Adipocyte (in vitro differentiated cells): ENCODE measurements around the gene DGKG.

Experiments used
- DNase-seq: peaks from one replicate; pipeline ENCODE4 v3.0.0-alpha.2; 2015; ENCODE audit warnings: low read depth
- H3K27me3 ChIP-seq: replicated peaks from 2 replicates; pipeline ENCODE4 v1.7.0; 2013; ENCODE audit warnings: mild to moderate bottlenecking, low read length, moderate library complexity; ENCODE audit not compliant: control insufficient read depth, insufficient read depth
- H3K36me3 ChIP-seq: 2 replicates; pipeline ENCODE4 v1.7.0; 2013; ENCODE audit warnings: low read length, mild to moderate bottlenecking, moderate library complexity; ENCODE audit not compliant: control insufficient read depth, insufficient read depth, severe bottlenecking
- H3K4me1 ChIP-seq: 2 replicates; pipeline ENCODE4 v1.7.0; 2013; ENCODE audit warnings: mild to moderate bottlenecking, low read length, moderate library complexity; ENCODE audit not compliant: control insufficient read depth, insufficient read depth
- H3K4me3 ChIP-seq: 2 replicates; pipeline ENCODE4 v1.7.0; 2013; ENCODE audit warnings: mild to moderate bottlenecking, low read length, moderate library complexity
- H3K9ac ChIP-seq: 2 replicates; pipeline ENCODE4 v1.7.0; 2013; ENCODE audit warnings: mild to moderate bottlenecking, low read length, moderate library complexity
- H3K9me3 ChIP-seq: 2 replicates; pipeline ENCODE4 v1.7.0; 2013; ENCODE audit warnings: mild to moderate bottlenecking, low read length, moderate library complexity; ENCODE audit not compliant: control insufficient read depth

The DGKG gene

DNA sequence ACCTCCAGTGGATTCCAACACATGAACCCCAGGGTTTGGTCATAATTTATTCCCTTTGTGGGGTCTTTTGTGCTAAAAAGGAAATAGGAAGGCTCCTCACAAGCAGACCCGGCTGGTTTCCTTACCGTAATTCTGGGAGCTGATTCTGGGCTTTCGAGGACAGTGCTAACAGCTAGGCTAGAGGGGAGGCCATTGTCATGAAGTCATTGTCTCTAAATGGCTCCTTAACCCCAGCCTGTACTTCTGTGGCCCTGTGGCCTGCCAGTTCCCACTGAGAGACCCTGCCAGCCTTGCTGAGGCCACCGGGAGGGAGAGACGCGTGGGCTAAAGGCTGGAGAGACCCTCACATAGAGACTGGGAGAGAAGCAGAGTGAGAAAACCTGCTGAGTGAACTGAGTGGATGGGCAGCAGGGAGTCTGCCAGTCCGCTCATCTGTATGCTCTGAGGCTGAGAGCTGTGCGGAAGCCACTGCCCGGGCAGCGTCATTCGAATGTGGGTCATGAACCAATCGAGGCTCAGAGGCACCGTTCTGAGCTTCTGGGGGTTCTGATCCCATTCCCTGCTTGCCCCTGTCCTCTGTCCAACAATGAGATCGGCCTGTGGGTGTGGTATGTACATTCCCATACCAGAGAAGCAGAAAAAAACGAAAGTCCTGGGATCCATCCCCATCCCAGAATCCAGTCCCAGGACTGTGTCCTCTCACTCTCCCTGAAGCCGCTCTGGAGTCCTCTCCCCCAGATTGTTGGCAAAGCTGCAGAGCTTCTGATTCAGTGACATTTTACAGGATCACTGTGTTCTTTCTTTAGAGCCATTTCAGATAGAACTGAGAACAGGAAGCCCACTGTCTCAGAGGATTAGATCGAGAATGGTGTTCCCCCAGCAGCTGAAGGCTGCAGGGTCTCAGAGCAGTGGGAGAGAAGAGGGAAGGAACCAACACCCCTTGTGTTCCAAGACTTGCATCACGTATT lies 21.3 kb upstream of the DGKG start:
- Histone ChIP-seq H3K27me3 (peaks cover 6% of the 10 kb centered on the region), H3K9ac (no peak overlapping the region), H3K4me3 (peak overlapping the region; percentile 16), H3K36me3 (no peaks in the 10 kb centered on the region), H3K9me3 (peaks cover 5% of the 10 kb centered on the region), H3K4me1 (peaks cover 17% of the 10 kb centered on the region)
- no peak for DNase-seq

DNA sequence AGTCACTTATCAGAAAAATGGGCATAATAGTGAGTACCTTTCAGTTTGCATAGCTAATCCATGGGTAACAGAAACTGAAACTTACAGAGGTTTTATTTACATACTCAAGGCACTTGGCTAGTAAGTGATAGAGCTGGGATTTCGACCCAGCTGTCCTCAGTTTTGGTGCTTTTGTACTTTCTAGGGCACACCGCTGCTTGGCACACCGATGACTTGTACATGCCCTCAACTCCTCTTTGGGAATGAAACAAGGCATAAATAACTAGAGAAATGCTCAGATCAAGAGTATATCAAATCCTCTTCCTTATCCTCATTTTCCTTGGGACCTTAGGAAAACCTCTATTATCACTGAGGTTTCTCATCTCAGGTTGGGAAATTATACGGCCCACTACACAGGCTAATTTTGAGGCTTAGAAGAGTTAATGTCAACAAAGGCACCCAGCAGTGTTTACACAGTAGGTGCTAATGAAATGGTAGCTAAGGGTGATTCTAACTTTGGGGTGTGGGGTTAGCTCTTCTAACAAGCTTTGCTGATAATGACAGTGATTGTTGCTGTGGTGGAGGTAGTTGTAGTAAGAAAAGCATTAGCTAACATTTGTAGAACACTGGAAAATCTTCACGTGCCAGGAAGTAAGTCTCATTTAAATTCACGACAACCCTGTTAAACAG lies 20.3 kb upstream of the DGKG start:
- no peak for DNase-seq
- Histone ChIP-seq H3K27me3 (peaks cover 14% of the 10 kb centered on the region), H3K9ac (no peak overlapping the region), H3K9me3 (peaks cover 5% of the 10 kb centered on the region), H3K4me3 (no peak overlapping the region), H3K4me1 (peaks cover 16% of the 10 kb centered on the region), H3K36me3 (no peaks in the 10 kb centered on the region)

DNA sequence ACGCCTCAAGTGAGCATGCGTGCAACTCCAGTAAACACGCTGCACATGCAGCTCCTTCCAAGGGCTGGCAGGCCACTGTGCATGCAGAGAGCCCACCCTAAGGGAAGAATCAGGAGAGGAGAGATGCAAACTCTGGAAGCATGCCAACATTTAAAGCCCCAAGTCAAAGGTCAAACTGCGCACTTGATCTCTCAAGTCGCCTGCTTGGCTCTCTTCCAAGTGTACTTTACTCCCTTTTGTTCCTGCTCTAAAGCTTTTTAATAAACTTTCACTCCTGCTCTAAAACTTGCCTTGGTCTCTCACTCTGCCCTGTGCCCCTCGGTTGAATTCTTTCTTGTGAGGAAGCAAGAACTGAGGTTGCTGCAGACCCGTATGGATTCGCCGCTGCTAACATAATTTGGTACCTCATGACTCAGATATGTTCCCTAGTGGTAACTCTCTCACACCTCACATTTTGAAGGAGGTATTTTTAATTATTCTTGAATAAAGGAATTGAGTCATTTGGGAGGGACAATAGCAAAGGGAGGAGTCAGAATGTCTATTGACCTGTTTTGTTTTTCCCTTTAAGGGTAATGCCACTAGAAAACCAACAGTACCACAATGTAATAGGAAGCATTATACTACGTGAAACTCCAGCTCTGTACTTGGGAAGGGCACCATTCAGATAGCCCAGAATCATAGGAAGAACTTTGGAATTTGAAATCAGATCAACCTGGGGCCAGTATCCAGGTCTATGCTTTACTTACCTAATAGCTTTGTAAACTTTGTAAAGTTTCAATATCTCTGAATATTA lies 19.6 kb upstream of the DGKG start:
- Histone ChIP-seq H3K4me1 (peaks cover 9% of the 10 kb centered on the region), H3K27me3 (peaks cover 22% of the 10 kb centered on the region), H3K36me3 (no peaks in the 10 kb centered on the region), H3K4me3 (no peak overlapping the region), H3K9me3 (peaks cover 5% of the 10 kb centered on the region), H3K9ac (no peak overlapping the region)
- DNase-seq = no peak

DNA sequence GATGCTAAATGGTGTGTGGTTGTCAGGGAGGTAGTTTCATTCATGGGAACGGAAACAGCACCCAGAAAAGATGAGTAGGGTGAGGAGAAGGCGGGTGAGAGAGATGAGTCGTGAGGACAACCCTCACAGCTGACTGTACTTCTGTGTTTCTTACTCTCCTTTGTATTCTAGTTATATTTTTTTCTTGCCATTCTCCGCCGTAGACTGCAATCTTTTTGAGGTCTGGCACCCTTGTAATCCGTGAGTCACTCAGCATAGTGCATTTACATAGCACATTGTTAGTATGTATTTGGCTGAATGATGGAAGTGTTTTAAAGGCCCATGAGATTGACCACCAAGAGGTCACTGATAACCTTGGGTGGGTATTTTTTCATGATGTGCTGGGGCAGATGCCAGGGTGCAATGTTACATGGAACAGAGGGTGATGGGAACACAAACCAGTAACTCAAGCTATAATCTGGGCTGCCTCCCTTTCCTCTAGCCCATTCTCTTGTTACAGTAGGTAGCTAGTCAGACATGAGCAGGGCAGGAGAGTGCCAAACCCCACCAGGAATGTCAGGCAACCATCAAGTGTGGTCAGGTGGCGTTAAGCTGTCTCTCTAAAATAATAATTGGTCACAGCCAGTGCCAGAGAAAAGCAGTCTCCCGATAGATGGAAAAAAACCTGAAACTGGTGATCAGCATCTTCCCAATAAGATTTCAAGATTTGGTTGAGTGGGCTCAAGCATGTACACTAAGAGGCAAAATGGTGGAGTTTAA lies 18.8 kb upstream of the DGKG start:
- peaks cover 5% of the 10 kb centered on the region for H3K9me3 ChIP-seq
- H3K4me3 ChIP-seq = no peak overlapping the region
- H3K36me3 ChIP-seq = no peaks in the 10 kb centered on the region
- DNase-seq = no peak
- H3K9ac ChIP-seq = no peak overlapping the region
- peaks cover 29% of the 10 kb centered on the region for H3K27me3 ChIP-seq
- peaks cover 9% of the 10 kb centered on the region for H3K4me1 ChIP-seq

GRCh38 chr3:186375443-186375842 lies 13.4 kb upstream of the DGKG start:
- Histone ChIP-seq H3K4me1 (no peaks in the 10 kb centered on the region), H3K27me3 (peaks cover 71% of the 10 kb centered on the region), H3K36me3 (no peaks in the 10 kb centered on the region), H3K9ac (no peak overlapping the region), H3K9me3 (peaks cover 5% of the 10 kb centered on the region), H3K4me3 (no peak overlapping the region)
- DNase-seq = no peak

DNA sequence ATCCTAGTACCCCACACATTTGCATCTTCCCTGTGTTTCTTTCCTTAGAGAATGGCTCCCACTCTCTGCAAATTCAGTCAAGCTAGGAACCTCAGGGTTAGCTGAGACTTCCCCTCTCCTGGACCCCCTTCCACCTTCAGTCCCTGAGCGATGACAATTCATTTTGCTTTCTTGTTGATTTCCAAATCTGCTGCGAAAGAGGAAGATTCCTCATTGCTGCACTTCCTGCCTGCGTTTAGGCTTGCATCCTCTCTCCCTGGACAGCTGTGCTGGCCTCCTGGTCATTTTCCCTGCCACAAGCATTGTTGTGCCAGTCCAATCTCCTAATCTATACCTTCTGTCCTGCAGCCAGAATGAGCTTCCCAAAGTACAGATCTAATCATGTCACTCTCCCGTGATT lies 12.3 kb upstream of the DGKG start:
- Histone ChIP-seq H3K36me3 (no peaks in the 10 kb centered on the region), H3K9me3 (peaks cover 5% of the 10 kb centered on the region), H3K27me3 (peaks cover 81% of the 10 kb centered on the region), H3K4me3 (no peak overlapping the region), H3K4me1 (no peaks in the 10 kb centered on the region), H3K9ac (no peak overlapping the region)
- DNase-seq = no peak

DNA sequence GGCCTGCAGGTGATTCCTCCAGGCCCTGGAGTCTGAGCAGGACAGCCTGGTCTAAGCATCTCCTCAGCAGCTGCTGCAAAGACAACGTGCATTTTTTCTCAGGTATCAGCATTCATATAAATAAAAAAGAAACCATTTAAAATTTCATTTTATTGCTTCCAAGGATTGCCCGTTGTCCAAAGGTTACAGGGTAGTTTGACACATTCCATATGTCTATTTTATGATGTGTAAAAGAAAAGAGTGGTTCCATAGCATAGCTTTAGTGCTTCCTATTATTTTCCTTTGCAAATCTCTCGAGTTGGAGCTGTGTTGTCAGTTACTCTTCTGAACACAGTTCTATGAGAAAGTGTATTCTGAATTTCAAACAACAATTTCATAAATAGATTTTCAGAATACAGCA lies 7.2 kb upstream of the DGKG start:
- H3K9ac ChIP-seq = no peak overlapping the region
- H3K9me3 ChIP-seq = no peaks in the 10 kb centered on the region
- no peaks in the 10 kb centered on the region for H3K4me1 ChIP-seq
- peaks cover 89% of the 10 kb centered on the region for H3K27me3 ChIP-seq
- H3K36me3 ChIP-seq = no peaks in the 10 kb centered on the region
- DNase-seq = no peak
- no peak overlapping the region for H3K4me3 ChIP-seq

DNA sequence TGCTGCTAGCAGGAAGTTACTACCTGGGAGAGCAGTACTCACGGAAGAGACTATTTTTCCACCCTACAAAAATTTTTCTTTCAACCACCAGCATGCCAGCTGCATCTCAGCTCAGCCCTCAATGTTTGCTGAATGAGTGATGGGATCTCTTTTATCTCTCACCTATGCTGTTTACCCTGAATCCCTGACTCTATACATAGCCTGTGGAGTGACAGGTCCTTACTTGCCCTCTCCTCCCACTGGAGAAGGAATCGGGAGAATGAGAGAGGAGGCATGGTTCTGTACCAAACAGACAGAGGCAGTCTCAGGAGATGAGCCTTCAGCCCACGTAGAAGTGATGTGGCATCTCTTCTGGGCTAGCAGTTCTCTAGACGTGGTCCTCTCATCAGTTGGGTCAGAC lies 6.7 kb upstream of the DGKG start:
- Histone ChIP-seq H3K9me3 (no peaks in the 10 kb centered on the region), H3K4me1 (no peaks in the 10 kb centered on the region), H3K36me3 (no peaks in the 10 kb centered on the region), H3K27me3 (peaks cover 89% of the 10 kb centered on the region), H3K9ac (no peak overlapping the region), H3K4me3 (no peak overlapping the region)
- no peak for DNase-seq

DNA sequence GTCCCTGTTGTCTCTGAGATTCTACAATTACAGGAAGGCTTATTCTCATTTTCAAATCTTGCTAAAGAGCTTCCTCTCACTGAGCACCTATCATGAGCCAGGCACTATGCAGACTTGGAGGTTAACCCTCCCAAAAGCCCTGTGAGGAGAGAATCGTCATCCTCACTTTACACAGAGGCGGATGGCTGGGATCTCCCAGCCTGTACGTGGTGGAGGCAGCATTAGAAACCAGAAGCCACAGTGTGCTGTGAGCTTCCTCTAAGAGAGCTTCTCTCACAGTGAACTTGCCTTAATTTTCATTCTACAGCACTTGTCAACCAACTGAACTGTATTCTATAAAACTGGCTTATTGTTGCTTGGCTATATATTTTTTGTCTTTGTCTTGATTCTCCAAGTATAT lies 6.1 kb upstream of the DGKG start:
- H3K4me3 ChIP-seq = no peak overlapping the region
- no peak for DNase-seq
- H3K36me3 ChIP-seq = no peaks in the 10 kb centered on the region
- no peak overlapping the region for H3K9ac ChIP-seq
- no peaks in the 10 kb centered on the region for H3K4me1 ChIP-seq
- H3K9me3 ChIP-seq = no peaks in the 10 kb centered on the region
- H3K27me3 ChIP-seq = peaks cover 89% of the 10 kb centered on the region

GRCh38 chr3:186367631-186368030 lies 5.6 kb upstream of the DGKG start:
- Histone ChIP-seq H3K36me3 (no peaks in the 10 kb centered on the region), H3K4me3 (no peak overlapping the region), H3K9ac (no peak overlapping the region), H3K27me3 (peaks cover 91% of the 10 kb centered on the region), H3K4me1 (peaks cover under 1% of the 10 kb centered on the region), H3K9me3 (no peaks in the 10 kb centered on the region)
- DNase-seq = no peak
